Testis (tissue), 3 donors: ENCODE data around the gene SNX10. TPM values are rescaled to one million over a fixed set of nuclear protein-coding genes. Genes with fewer than 3 reads are reported as not detected.

Experiments
- DNase-seq: peaks from one replicate; pipeline ENCODE4 v3.0.0-alpha.2; 2019
- H3K27ac ChIP-seq, 2 donors: fragments of 200-600 bp; sonication (generic); one replicate each; pipeline ENCODE4 v1.5.1; 2019
- H3K27me3 ChIP-seq: fragments of 200-600 bp; sonication (generic); one replicate; pipeline ENCODE4 v1.5.1; 2019
- H3K36me3 ChIP-seq: fragments of 200-600 bp; sonication (generic); one replicate; pipeline ENCODE4 v1.5.1; 2017; ENCODE audit warnings: low read depth; ENCODE audit errors: missing control alignments
- H3K4me1 ChIP-seq: fragments of 200-600 bp; sonication (generic); one replicate; pipeline ENCODE4 v1.5.1; 2019
- H3K4me3 ChIP-seq, 2 donors: fragments of 200-600 bp; sonication (generic); one replicate each; pipeline ENCODE4 v1.5.1; 2017 to 2019
- H3K9me3 ChIP-seq: fragments of 200-600 bp; sonication (generic); one replicate; pipeline ENCODE4 v1.5.1; 2017
- CTCF ChIP-seq, 3 experiments: fragments of 450-650 bp in 2 of 3; fragments of 200-600 bp in 1 of 3; sonication (generic) in 1 of 3; IDR thresholded peaks; one replicate each; pipeline ENCODE4 v1.5.1; 2016 to 2019; ENCODE audit warnings: antibody characterized with exemption in 3 of 3, mild to moderate bottlenecking in 2 of 3, moderate library complexity in 1 of 3
- POLR2A ChIP-seq: fragments of 450-650 bp; IDR thresholded peaks from one replicate; pipeline ENCODE4 v1.6.1; 2017; ENCODE audit warnings: antibody characterized with exemption, mild to moderate bottlenecking, moderate library complexity
- whole genome bisulfite sequencing, 2 donors: methylation state at CpG; one replicate each; pipeline ENCODE4 v1.1.5; 2018; 5-methylcytosine and 5-hydroxymethylcytosine counted together
- intact Hi-C: fragments of 100-400 bp; cut with DNase I; formaldehyde crosslinking; loops from one replicate; pipeline ENCODE4 v1.15.1; 2023; ENCODE audit warnings: low total_unique reads
- polyA plus RNA-seq: library from polyadenylated mRNA; stranded (reverse); fragments of 350-450 nt; fragmentation: Illumina TruSeq; extraction: RNeasy Lipid Tissue Mini Kit (QIAGEN cat#74804); gene quantifications from one replicate; pipeline ENCODE4 v1.2.3, GENCODE V29; 2014; ENCODE audit warnings: low read depth, low replicate concordance; ENCODE audit not compliant: insufficient read depth
- total RNA-seq, 2 donors: library from RNA; depleted of rRNA; stranded (reverse); fragments of >200 nt; gene quantifications; one replicate each; pipeline ENCODE4 v1.2.3, GENCODE V29; 2016

Gene SNX10
- total and polyA plus RNA-seq, 3 donors from 2014 or later: 4.4 to 6.3 (median 5.6) TPM

GRCh38 chr7:26340476-26341018 is 48.9 kb downstream of the SNX10 start:
- 84 to 90% methylated on average over 6 of the region's 6 CpGs for WGBS, 2 donors
- Histone ChIP-seq H3K27ac (no peak overlapping the region), H3K36me3 (no peaks in the 10 kb centered on the region), H3K9me3 (no peaks in the 10 kb centered on the region), H3K27me3 (no peaks in the 10 kb centered on the region), H3K4me3 (no peak overlapping the region), H3K4me1 (no peaks in the 10 kb centered on the region)
- TF ChIP-seq CTCF (IDR thresholded peaks at IDR 0.05) (no peak), POLR2A (no peak)
- no peak for DNase-seq
- intact Hi-C loops: no loop called here

- intact Hi-C loops: no loop called here
- Histone ChIP-seq H3K9me3 (no peaks in the 10 kb centered on the region), H3K36me3 (no peaks in the 10 kb centered on the region), H3K27ac (no peak overlapping the region), H3K27me3 (no peaks in the 10 kb centered on the region), H3K4me1 (no peaks in the 10 kb centered on the region), H3K4me3 (no peak overlapping the region)
- TF ChIP-seq CTCF (IDR thresholded peaks at IDR 0.05) (no peak), POLR2A (no peak)
- WGBS, 2 donors: 90 to 93% methylated on average over 10 of the region's 10 CpGs
- no peak for DNase-seq
Measured at GRCh38 chr7:26343320-26343832, 51.7 kb downstream of the SNX10 start.

- H3K4me1 ChIP-seq: no peaks in the 10 kb centered on the region
- DNase-seq: no peak
- no peak overlapping the region for H3K27ac ChIP-seq
- H3K36me3 ChIP-seq: no peaks in the 10 kb centered on the region
- intact Hi-C loops: no loop called here
- TF ChIP-seq POLR2A (no peak), CTCF (IDR thresholded peaks at IDR 0.05) (no peak)
- no peaks in the 10 kb centered on the region for H3K9me3 ChIP-seq
- 95% methylated on average over 2 of the region's 2 CpGs for WGBS, 2 donors
- H3K4me3 ChIP-seq: no peak overlapping the region
- H3K27me3 ChIP-seq: no peaks in the 10 kb centered on the region
Measured at GRCh38 chr7:26343837-26344236, 52.2 kb downstream of the SNX10 start.

GRCh38 chr7:26345202-26345601 is 53.5 kb downstream of the SNX10 start:
- H3K9me3 ChIP-seq: no peaks in the 10 kb centered on the region
- H3K27me3 ChIP-seq: no peaks in the 10 kb centered on the region
- TF ChIP-seq CTCF (IDR thresholded peaks at IDR 0.05) (no peak), POLR2A (no peak)
- 95 to 96% methylated on average over 9 of the region's 9 CpGs for WGBS, 2 donors
- H3K4me3 ChIP-seq: no peak overlapping the region
- no peaks in the 10 kb centered on the region for H3K4me1 ChIP-seq
- H3K36me3 ChIP-seq: no peaks in the 10 kb centered on the region
- no peak overlapping the region for H3K27ac ChIP-seq
- DNase-seq: no peak
- intact Hi-C loops: no loop called here

- 83 to 90% methylated on average over 5 to 9 of the region's 9 CpGs for WGBS, 2 donors
- Histone ChIP-seq H3K4me1 (no peaks in the 10 kb centered on the region), H3K27ac (no peak overlapping the region), H3K9me3 (no peaks in the 10 kb centered on the region), H3K36me3 (no peaks in the 10 kb centered on the region), H3K4me3 (no peak overlapping the region), H3K27me3 (no peaks in the 10 kb centered on the region)
- intact Hi-C loops: no loop called here
- TF ChIP-seq POLR2A: no peak
- TF ChIP-seq CTCF (IDR thresholded peaks at IDR 0.05): no peak
- no peak for DNase-seq
Measured at GRCh38 chr7:26345837-26346236, 54.2 kb downstream of the SNX10 start.
